Measurements from ENCODE around the gene AADACL4.

DNA sequence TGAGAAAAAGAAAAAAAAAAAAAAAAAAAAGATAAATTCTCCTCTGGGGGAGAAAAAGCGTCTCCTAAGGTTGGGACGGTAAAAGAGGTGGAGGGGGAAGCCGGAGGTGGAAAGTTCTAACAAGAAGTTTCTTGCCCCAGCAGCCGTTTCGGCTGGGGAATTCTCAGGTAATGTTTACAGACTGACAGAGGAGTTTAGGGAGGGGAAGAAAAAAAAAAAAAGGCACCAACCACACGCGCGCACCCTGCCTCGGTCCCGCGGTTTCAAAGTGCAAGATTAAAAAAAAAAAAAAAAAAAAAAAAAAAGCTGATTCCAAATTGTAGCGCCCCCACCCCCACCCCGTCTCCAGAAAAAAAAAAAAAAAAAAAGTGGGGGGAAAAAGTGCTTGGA, 26.4 kb upstream of the AADACL4 start:
- no peak for TF ChIP-seq POLR2A (IDR thresholded peaks at IDR 0.05)
- TF ChIP-seq, protein P1, sequence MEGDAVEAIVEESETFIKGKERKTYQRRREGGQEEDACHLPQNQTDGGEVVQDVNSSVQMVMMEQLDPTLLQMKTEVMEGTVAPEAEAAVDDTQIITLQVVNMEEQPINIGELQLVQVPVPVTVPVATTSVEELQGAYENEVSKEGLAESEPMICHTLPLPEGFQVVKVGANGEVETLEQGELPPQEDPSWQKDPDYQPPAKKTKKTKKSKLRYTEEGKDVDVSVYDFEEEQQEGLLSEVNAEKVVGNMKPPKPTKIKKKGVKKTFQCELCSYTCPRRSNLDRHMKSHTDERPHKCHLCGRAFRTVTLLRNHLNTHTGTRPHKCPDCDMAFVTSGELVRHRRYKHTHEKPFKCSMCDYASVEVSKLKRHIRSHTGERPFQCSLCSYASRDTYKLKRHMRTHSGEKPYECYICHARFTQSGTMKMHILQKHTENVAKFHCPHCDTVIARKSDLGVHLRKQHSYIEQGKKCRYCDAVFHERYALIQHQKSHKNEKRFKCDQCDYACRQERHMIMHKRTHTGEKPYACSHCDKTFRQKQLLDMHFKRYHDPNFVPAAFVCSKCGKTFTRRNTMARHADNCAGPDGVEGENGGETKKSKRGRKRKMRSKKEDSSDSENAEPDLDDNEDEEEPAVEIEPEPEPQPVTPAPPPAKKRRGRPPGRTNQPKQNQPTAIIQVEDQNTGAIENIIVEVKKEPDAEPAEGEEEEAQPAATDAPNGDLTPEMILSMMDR (IDR thresholded peaks at IDR 0.05): no peak

Data from lower leg skin (tissue), 3 donors.